Neural progenitor cell (in vitro differentiated cells): ENCODE measurements around the gene KBTBD8.

Experiments
- CTCF ChIP-seq: fragments of 200-600 bp; sonication (generic); IDR thresholded peaks from 2 replicates; pipeline ENCODE4 v1.5.1; 2017; ENCODE audit warnings: antibody characterized with exemption, mild to moderate bottlenecking
- EZH2 ChIP-seq: fragments of 200-600 bp; sonication (generic); IDR thresholded peaks from 2 replicates; pipeline ENCODE4 v1.6.1; 2017; ENCODE audit warnings: antibody characterized with exemption, mild to moderate bottlenecking, moderate library complexity

- TF ChIP-seq EZH2 (no peak), CTCF (no peak)
Observed at GRCh38 chr3:67008388-67008787, 10.3 kb downstream of the KBTBD8 start.
